ENCODE data around the gene FAM53B. TPM values are rescaled to one million over a fixed set of nuclear protein-coding genes. Genes with fewer than 3 reads are reported as not detected.

FAM53B gene
- total RNA-seq, 1 experiment from 2014 or later = 10.0 TPM

DNA sequence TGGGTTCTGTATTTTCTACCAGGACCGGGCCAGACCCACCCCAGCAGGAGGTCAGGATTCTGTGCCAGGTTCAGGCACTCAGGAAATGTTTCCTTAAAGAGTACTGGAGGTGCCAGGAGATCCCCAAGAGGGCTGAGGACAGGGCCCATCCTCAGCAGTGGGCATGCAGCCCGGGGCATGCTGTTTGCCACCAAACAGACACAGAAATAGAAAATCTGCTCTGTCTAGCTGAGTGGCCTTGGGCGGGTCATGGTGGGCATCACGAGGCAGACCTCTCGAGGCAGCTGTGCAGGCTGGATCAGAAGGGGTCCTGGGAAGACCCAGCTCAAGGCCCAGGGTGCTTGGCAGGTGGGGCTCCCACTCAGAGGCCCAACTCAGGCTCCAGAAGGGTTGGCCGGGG is 105.0 kb downstream of the FAM53B start:
- DNase-seq (ENCODE audit: extremely low read depth, low read depth) = no peak

GRCh38 chr10:124637746-124638145 is 106.4 kb downstream of the FAM53B start:
- no peak for DNase-seq (ENCODE audit: extremely low read depth, low read depth)

DNA sequence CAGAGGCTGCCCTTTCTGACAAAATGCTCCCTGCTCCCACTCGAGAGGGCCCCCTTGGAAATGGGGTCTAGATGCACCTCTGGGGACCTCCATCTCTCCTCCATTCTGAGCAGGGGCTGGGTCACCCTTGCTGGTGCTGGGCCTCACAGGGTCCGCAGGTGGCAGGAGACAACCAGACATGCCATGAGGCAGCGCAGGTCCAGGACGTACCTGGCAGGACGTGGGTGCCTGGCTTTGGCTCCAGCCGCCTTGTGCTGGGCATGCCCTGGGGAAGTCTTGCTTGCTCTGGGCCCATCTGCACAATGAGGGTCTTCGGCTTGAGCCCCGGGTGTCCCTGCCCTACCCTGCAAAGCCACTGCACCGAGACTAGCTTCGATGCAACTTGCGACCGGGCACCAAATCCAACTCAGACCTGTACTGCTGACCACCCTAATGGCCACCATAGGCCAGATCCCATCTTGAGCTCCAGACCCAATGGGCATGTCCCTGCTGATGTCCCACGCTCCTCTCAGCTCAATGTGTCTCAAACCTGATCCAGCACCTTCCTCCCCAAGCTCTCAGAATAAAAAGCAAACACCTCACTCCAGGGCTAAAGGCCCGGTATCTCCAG is 107.0 kb downstream of the FAM53B start:
- no peak for DNase-seq (ENCODE audit: extremely low read depth, low read depth)

DNA sequence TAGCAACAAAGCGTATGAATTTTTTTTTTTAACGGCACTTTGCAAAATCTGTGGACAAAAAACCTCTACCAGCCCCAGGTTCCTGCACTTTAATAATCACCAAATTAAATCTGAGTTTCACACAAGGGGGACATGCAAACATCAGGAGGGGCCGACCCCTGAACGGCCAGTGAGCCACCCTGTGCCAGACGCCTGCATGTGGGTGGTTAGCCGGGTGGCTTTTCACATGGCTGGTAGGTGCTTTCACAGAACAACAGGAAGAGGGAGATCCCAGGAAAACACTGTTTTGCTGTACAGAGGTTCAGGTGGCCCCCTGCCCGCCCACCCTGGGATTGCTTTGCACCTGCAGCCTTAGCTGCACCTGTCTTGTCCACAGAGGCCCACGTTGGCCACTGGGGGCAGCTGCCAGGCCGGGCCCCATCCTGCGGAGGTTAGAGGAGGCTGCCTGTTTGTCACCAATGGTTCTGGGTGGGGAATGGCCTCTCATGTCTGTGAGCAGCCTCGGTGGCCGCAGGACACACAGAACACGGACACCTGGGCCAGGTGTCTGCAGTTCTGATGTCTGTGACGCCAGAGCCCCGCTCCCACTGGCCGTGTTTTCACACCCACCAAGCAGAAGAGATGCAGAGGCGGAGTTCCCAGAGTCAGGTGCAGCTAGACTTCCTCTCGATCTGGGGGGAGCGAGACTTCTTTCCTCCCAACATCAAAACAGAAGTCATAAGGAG is 107.7 kb downstream of the FAM53B start:
- DNase-seq (ENCODE audit: extremely low read depth, low read depth) = no peak

- no peak for DNase-seq (ENCODE audit: extremely low read depth, low read depth)
These were observed 111.6 kb downstream of the FAM53B start for GRCh38 chr10:124632566-124632965.

DNA sequence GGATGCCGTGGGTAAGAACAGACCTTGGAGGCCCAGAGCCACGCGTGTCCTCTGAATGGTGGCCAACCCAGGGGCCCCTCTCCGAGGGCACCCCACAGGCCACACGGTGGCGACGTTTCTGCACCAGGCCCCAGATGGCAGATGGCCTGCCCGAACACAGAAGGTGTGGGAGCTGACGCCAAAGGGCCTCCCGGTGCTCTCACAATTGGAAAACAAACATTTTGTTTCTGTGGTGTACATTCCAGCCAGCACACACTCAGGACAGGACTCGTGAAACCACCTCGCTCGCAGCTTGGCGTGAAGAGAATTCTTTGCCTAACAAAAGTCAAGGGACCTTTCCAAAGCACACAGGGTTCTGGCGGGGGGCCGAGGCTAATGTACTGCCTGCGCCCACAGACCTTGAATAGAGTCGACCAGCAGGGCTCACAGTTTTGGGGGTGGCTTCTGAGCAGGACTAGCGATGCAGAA is 112.1 kb downstream of the FAM53B start:
- DNase-seq (ENCODE audit: extremely low read depth, low read depth) = no peak

GRCh38 chr10:124630551-124630950 is 113.6 kb downstream of the FAM53B start:
- DNase-seq (ENCODE audit: extremely low read depth, low read depth) = no peak

- no peak for DNase-seq (ENCODE audit: extremely low read depth, low read depth)
These were observed 114.3 kb downstream of the FAM53B start for GRCh38 chr10:124629842-124630241.

GRCh38 chr10:124629415-124629814 is 114.8 kb downstream of the FAM53B start:
- DNase-seq (ENCODE audit: extremely low read depth, low read depth) = no peak

GRCh38 chr10:124628676-124629021 is 115.5 kb downstream of the FAM53B start:
- DNase-seq (ENCODE audit: extremely low read depth, low read depth) = no peak

GRCh38 chr10:124627866-124628675 is 116.1 kb downstream of the FAM53B start:
- DNase-seq (ENCODE audit: extremely low read depth, low read depth) = no peak

- no peak for DNase-seq (ENCODE audit: extremely low read depth, low read depth)
These were observed 117.3 kb downstream of the FAM53B start for GRCh38 chr10:124626759-124627380.

- DNase-seq (ENCODE audit: extremely low read depth, low read depth) = no peak
These were observed 118.3 kb downstream of the FAM53B start for GRCh38 chr10:124625831-124626238.

GRCh38 chr10:124624895-124625294 is 119.3 kb downstream of the FAM53B start:
- no peak for DNase-seq (ENCODE audit: extremely low read depth, low read depth)

DNA sequence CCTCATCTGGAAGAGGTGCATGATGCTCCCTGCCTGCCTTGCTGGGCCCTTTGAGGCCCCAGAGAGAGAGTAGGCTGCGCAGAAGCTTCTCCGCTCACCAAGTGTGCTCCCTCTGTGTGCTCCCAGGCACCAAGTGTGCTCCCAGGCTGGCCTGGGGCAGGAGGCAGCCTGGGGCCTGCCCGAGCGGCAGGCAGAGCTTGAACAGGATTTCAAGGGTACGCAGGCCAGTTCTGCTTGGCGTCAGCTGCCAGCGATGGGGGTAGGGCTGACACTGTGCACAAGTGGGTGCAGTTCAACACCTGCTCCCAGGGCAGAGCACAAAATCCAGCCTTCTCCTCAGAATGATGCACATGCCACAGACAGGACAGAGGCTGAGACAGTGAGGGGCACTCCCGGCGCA is 119.7 kb downstream of the FAM53B start:
- DNase-seq (ENCODE audit: extremely low read depth, low read depth) = no peak

DNA sequence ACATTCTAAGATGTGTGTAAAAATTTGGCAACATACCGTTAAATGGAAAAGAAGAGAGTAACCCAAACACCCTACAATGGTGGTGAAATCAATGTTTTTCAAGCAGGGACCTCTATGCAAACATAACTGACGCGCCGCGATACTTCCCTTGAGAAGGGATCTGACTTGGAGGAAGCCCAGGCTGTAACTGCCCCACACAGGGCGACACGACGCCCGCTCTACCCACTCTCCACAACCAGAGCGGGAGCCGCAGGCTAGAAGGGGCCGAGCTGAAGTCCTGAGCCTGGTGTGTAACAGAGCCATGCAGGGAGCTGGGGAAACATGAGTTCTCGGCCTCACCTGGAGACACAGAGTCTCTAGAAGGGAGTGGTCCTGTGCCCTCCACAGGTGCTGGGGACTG is 120.2 kb downstream of the FAM53B start:
- DNase-seq (ENCODE audit: extremely low read depth, low read depth) = no peak

DNA sequence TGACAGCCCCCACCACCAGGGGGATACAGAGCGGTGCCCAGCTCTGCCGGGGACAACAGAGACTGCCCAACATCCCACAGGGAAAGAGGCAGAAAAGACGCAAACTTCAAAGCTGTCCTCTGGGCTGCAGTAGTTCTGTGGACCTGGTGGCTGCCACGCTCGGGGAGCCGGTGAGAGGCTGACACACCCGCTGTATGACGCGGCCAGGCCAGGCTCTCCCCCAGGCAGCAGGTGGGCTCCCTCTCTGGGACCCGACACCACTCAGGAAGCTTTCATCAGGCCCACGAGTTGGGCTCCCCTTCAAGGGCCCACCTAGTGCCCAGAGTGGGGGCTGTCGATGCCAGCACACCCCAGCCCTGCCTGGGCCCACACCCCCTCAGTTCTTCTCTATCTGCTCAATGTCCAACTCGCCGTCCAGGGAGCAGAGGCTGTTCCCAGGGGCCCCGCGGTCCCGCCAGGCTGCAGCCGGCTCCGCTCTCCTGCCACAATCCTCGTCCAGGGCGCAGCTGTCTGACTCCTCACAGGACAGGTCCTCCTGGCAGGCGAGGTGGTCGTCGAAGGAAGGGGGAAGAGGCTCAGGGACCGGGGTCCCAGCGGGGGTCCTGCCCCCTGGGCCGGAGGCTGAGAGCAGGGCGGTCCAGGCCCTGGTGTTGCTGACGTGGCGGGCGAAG is 121.2 kb downstream of the FAM53B start:
- DNase-seq (ENCODE audit: extremely low read depth, low read depth) = no peak

GRCh38 chr10:124622158-124622557 is 122.0 kb downstream of the FAM53B start:
- DNase-seq (ENCODE audit: extremely low read depth, low read depth) = no peak

DNA sequence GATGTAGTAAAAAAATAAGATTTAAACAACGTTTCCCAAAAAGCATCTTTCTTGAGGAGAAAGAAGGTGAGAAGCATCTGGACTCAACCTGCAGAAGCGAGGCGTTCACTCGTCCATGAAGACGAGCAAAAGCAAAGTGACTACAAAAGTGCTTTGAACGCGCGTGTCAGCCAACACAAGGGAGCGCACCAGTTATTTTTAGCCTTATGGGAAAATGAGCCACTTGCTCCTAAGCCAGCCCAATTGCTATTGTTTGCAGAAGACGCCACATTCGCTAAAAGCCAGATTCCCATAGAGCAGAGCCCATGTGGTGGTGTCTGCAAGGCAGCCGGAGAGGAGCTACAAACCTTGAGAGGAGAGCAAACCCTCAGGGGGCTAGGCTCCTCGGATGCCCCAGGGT is 122.5 kb downstream of the FAM53B start:
- DNase-seq (ENCODE audit: extremely low read depth, low read depth) = no peak

DNA sequence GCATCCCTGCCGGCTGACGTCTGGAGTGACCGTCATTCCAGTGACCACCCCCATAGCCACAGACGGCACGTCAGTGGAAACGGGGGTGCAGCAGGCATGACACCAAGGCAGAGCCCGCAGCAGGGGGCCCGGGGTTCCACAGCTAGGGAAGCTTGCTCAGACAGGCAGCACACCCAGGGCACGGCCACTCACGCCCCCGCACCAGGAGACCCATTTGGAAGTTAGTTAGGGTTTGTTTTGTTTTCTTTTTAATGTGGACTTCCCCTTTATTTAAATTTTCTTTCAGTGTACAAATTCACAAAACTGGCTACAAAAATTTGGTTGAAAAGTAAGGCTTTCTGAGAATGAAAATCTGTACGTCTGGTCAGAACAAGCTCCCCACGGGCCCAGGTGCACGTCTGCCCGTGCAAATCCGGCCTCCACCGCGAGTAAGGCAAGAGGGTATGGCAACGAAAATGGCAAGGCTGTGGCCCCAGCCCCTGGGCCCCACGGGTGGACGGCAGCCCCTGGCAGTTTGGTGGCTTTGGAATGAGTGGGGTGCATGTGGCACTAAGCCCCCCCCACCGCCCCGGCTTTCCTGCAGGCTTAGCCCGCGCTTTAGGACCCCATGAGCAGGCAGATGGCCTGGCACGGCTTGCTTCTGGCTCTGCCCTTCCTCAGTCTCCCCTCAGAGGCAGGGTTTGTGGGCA is 124.2 kb downstream of the FAM53B start:
- no peak for DNase-seq (ENCODE audit: extremely low read depth, low read depth)

All from NCI-H460 (cell line).